AG10803 (cell line): ENCODE results near the gene CAV2.

ENCODE experiments used
- DNase-seq: peaks from one replicate; pipeline ENCODE4 v3.0.0; 2010; ENCODE audit warnings: low read depth
- H3K4me3 ChIP-seq: 2 replicates; pipeline ENCODE4 v1.5.1; 2011; ENCODE audit warnings: mild to moderate bottlenecking, low read length, control low read depth
- TF ChIP-seq, protein P1 (sequence below): conservative IDR thresholded peaks from 2 replicates; pipeline ENCODE4 v1.5.1; 2011; ENCODE audit warnings: mild to moderate bottlenecking, low read length, control low read depth, inconsistent platforms

CAV2 gene

DNA sequence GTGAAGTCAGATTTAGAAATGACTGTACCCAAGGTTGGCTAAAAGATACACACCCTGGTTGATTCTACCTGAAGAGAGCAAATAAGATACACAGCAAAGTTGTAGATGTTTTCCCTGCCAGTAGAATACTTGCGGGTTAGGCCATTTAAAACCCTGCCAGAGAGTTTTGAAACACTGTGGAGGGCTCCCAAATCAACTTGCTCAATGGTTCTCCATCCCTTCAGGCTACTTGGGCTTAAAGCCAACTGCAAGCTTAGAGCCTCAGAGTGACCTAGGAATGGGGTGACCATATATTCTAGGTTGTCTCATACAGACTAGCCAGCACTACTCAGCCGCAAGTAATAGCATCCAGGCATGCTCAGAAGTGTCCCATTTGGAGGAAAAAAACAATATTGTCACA lies 35.3 kb downstream of the CAV2 start:
- peak; percentile 90 for DNase-seq
- no peak overlapping the region for H3K4me3 ChIP-seq
- TF ChIP-seq, protein P1, sequence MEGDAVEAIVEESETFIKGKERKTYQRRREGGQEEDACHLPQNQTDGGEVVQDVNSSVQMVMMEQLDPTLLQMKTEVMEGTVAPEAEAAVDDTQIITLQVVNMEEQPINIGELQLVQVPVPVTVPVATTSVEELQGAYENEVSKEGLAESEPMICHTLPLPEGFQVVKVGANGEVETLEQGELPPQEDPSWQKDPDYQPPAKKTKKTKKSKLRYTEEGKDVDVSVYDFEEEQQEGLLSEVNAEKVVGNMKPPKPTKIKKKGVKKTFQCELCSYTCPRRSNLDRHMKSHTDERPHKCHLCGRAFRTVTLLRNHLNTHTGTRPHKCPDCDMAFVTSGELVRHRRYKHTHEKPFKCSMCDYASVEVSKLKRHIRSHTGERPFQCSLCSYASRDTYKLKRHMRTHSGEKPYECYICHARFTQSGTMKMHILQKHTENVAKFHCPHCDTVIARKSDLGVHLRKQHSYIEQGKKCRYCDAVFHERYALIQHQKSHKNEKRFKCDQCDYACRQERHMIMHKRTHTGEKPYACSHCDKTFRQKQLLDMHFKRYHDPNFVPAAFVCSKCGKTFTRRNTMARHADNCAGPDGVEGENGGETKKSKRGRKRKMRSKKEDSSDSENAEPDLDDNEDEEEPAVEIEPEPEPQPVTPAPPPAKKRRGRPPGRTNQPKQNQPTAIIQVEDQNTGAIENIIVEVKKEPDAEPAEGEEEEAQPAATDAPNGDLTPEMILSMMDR, result no peak

DNA sequence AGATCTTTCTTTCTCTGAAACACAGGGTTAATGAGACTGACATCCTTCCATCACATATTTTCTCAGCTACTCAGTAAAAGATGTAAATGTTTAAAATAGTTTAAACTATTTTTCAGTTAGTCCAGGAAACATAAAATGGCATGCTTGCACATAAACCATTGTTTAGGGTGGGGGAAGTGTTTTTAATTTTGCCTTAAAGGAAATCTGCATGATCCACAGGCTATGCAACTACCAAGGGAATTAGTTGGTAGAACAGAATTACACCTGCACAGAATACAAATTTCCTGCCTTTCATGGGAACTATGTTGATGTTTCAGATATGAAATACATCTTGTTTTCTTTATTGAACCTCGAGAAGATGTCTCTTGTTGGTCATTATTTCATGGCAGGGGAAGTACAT lies 35.9 kb downstream of the CAV2 start:
- no peak overlapping the region for H3K4me3 ChIP-seq
- TF ChIP-seq, protein P1, result no peak
- no peak for DNase-seq

DNA sequence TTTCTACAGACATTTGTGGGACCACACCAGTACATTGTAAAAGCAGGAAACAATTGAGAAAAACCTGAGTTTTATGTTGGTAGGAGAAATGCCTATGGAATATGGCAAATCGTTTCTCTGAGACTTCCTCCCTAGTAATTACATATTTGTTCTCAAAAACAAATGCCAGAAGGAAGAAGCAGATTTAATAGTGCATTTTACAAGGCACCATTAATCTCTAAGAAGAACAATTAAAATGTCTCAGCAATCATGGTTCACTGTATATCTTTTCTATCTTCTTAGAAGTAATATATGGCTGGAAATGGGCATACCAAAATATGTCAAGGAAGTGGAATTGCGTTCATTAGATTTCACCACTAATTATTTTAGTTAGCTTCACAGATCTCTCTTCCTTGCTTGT lies 38.6 kb downstream of the CAV2 start:
- no peak overlapping the region for H3K4me3 ChIP-seq
- TF ChIP-seq, protein P1, result no peak
- DNase-seq, result no peak

DNA sequence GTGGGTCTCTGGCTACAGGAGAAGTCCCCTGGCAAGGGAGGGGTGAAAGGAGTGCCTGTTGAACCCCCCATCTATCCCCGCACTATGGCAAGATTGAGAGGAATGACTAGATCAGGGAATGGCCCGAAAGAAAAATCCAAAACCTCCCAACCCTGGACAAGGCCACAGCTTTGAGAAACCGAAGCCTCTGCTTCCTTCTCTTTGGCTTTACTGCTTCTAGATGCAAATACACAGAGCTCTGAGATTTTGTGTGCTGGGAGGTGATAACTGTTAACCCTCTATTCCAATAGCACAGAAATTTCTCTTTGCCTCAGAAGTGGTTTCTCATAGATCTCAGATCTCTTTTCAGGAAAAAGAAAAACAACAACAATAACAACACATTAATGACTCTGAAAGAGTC lies 40.3 kb downstream of the CAV2 start:
- no peak for DNase-seq
- TF ChIP-seq, protein P1, result no peak

DNA sequence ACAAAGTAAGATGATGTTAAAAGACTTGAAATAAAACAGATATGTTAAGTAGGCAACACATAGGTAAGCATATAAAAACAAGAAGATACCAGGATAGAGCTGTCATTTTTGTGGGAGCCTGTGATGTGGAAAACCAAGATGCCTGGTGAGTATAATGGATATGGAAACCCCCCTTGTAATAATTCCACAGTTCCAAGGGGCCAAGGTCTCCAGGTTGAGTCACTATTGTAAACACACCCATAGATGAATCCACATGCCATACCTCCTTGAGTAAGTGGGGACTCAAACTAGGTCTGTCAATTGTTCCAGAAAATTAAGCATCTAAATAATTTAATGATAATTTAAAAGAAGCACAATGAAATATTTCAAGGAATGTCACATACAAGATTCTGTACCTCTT lies 41.2 kb downstream of the CAV2 start:
- TF ChIP-seq, protein P1, result no peak
- no peak for DNase-seq

More for the DNA sequence above, 40.3 kb downstream of the CAV2 start:
- H3K4me3 ChIP-seq, result no peak overlapping the region

DNA sequence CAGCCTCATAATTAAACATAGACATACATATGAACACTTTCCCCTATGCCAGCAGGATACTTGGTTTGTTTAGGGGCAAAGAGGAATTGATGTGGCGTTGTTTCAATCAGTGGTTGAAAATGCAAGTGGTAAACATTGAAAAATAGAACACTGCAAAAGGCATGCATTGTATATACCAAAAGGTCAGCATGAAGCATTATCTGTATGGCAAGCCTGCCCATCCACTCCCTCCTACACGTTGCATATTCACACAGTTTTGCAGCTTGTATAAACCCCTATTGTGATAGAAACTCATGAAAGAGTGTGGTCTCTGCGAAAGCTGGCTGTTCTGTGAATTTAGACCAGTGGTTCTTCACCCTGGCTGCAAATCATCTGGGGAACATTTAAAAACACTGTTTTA lies 42.4 kb downstream of the CAV2 start:
- H3K4me3 ChIP-seq, result no peak overlapping the region
- TF ChIP-seq, protein P1, result no peak
- no peak for DNase-seq

More for the DNA sequence above, 41.2 kb downstream of the CAV2 start:
- no peak overlapping the region for H3K4me3 ChIP-seq

DNA sequence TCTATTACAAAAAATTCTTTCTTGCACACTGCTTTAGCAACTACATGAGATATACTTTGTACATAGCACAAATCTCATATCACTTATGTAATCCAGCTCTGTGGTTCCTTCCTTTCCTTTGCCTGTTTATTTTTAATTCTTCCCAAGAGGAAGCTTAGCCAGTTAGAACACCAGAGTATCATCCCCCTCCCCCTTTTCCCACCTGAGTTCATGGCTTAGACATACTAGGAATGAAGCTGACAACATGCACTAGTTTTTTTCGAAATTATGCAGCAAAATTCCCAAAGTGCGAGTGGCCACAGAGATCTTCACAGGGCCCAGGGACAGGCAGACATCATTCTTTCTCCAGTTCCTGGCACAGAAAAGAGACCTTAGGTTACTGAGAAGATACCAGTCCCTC lies 43.1 kb downstream of the CAV2 start:
- DNase-seq, result peak; percentile 72
- no peak overlapping the region for H3K4me3 ChIP-seq
- TF ChIP-seq, protein P1, result no peak
